DND-41 (cell line): Measurements from ENCODE around the gene RPH3AL.

Experiments
- ATAC-seq: fragments of 200-7000 bp; cut with Tn5 transposase; 3 replicates; pipeline ENCODE4 v1.9.1; 2021; ENCODE audit warnings: low read depth; ENCODE audit not compliant: insufficient read depth
- DNase-seq: peaks from one replicate; pipeline ENCODE4 v3.0.0-alpha.2; 2020
- H2AFZ ChIP-seq: 2 replicates; pipeline ENCODE4 v1.6.0; 2012; ENCODE audit warnings: low read depth, low read length
- H3K27ac ChIP-seq: 2 replicates; pipeline ENCODE4 v1.5.1; 2012; ENCODE audit warnings: low read length, inconsistent platforms
- H3K27me3 ChIP-seq: fragments of 200-600 bp; sonication (generic); 2 replicates; pipeline ENCODE4 v1.6.0; 2012; ENCODE audit warnings: low read length, mild to moderate bottlenecking, inconsistent platforms; ENCODE audit not compliant: insufficient read depth, poor library complexity
- H3K36me3 ChIP-seq: 2 replicates; pipeline ENCODE4 v1.5.1; 2012; ENCODE audit warnings: low read length, inconsistent platforms; ENCODE audit not compliant: insufficient read depth
- H3K4me1 ChIP-seq: 2 replicates; pipeline ENCODE4 v1.5.1; 2012; ENCODE audit warnings: mild to moderate bottlenecking, low read length; ENCODE audit not compliant: insufficient read depth
- H3K4me2 ChIP-seq: 2 replicates; pipeline ENCODE4 v1.6.0; 2012; ENCODE audit warnings: mild to moderate bottlenecking, moderate library complexity, low read length, inconsistent platforms; ENCODE audit not compliant: insufficient read depth
- H3K4me3 ChIP-seq, 2 experiments: fragments of 200-600 bp in 1 of 2; shearing (Covaris generic) in 1 of 2; 2 replicates each; pipeline ENCODE4 v1.5.1; 2012 to 2016; ENCODE audit warnings: inconsistent platforms in 2 of 2, low read length in 2 of 2, mild to moderate bottlenecking in 2 of 2, low read depth in 1 of 2, moderate library complexity in 1 of 2
- H3K79me2 ChIP-seq: 2 replicates; pipeline ENCODE4 v1.6.0; 2012; ENCODE audit warnings: low read length, inconsistent platforms; ENCODE audit not compliant: insufficient read depth
- H3K9ac ChIP-seq: 2 replicates; pipeline ENCODE4 v1.6.0; 2012; ENCODE audit warnings: low read depth, mild to moderate bottlenecking, inconsistent platforms, low read length, moderate library complexity
- H3K9me3 ChIP-seq: 2 replicates; pipeline ENCODE4 v1.5.1; 2012; ENCODE audit warnings: low read length, moderate library complexity, mild to moderate bottlenecking, inconsistent platforms; ENCODE audit not compliant: insufficient read depth, severe bottlenecking
- H4K20me1 ChIP-seq: 2 replicates; pipeline ENCODE4 v1.6.0; 2012; ENCODE audit warnings: low read length; ENCODE audit not compliant: insufficient read depth
- EZH2 ChIP-seq: IDR thresholded peaks from 3 replicates; pipeline ENCODE4 v1.6.1; 2012; ENCODE audit warnings: borderline replicate concordance, low read depth, mild to moderate bottlenecking, moderate library complexity, low read length, inconsistent platforms; ENCODE audit not compliant: severe bottlenecking
- TF ChIP-seq, protein P1 (sequence below): IDR thresholded peaks from 2 replicates; pipeline ENCODE4 v1.5.1; 2012; ENCODE audit warnings: borderline replicate concordance, low read length, moderate library complexity, mild to moderate bottlenecking; ENCODE audit not compliant: poor library complexity, severe bottlenecking; ENCODE audit errors: extremely low read depth

Gene RPH3AL

GRCh38 chr17:351875-352420, 659 bp downstream of the RPH3AL start:
- Histone ChIP-seq H3K4me2 (no peak overlapping the region), H3K9me3 (peaks cover 7% of the 10 kb centered on the region)
- no peak for TF ChIP-seq EZH2
- TF ChIP-seq, protein P1, sequence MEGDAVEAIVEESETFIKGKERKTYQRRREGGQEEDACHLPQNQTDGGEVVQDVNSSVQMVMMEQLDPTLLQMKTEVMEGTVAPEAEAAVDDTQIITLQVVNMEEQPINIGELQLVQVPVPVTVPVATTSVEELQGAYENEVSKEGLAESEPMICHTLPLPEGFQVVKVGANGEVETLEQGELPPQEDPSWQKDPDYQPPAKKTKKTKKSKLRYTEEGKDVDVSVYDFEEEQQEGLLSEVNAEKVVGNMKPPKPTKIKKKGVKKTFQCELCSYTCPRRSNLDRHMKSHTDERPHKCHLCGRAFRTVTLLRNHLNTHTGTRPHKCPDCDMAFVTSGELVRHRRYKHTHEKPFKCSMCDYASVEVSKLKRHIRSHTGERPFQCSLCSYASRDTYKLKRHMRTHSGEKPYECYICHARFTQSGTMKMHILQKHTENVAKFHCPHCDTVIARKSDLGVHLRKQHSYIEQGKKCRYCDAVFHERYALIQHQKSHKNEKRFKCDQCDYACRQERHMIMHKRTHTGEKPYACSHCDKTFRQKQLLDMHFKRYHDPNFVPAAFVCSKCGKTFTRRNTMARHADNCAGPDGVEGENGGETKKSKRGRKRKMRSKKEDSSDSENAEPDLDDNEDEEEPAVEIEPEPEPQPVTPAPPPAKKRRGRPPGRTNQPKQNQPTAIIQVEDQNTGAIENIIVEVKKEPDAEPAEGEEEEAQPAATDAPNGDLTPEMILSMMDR, result no peak

DNA sequence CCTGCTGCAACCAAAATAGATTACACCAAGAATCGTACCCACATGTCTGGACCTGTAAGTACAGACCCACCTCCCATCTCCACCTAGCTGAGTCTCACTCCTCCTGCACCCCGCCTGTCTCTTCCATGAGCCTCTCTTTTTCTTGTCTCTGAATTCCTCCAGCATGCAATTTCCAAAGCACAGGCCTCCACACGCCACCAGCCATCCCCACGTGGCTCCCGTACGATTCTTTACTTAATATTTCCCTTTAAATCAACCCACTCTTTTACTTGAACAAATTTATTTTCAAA, 1.2 kb downstream of the RPH3AL start:
- Histone ChIP-seq H3K79me2 (no peaks in the 10 kb centered on the region), H3K27ac (no peak overlapping the region), H3K9me3 (peaks cover 3% of the 10 kb centered on the region), H3K4me2 (no peak overlapping the region), H3K27me3 (peaks cover 5% of the 10 kb centered on the region), H3K9ac (no peak overlapping the region), H4K20me1 (no peaks in the 10 kb centered on the region), H3K4me3 (no peak overlapping the region), H2AFZ (no peak overlapping the region), H3K4me1 (no peaks in the 10 kb centered on the region), H3K36me3 (no peaks in the 10 kb centered on the region)
- no peak for TF ChIP-seq EZH2
- TF ChIP-seq, protein P1, result no peak
- ATAC-seq (no peak), DNase-seq (no peak)

More at GRCh38 chr17:351875-352420, 659 bp downstream of the RPH3AL start:
- H4K20me1 ChIP-seq, result no peaks in the 10 kb centered on the region
- H3K9ac ChIP-seq, result no peak overlapping the region
- no peak for DNase-seq
- peaks cover 5% of the 10 kb centered on the region for H3K27me3 ChIP-seq
- no peak overlapping the region for H3K4me3 ChIP-seq
- no peaks in the 10 kb centered on the region for H3K79me2 ChIP-seq
- H2AFZ ChIP-seq, result no peak overlapping the region
- no peak overlapping the region for H3K27ac ChIP-seq
- ATAC-seq, result no peak
- H3K4me1 ChIP-seq, result no peaks in the 10 kb centered on the region
- no peaks in the 10 kb centered on the region for H3K36me3 ChIP-seq

DNA sequence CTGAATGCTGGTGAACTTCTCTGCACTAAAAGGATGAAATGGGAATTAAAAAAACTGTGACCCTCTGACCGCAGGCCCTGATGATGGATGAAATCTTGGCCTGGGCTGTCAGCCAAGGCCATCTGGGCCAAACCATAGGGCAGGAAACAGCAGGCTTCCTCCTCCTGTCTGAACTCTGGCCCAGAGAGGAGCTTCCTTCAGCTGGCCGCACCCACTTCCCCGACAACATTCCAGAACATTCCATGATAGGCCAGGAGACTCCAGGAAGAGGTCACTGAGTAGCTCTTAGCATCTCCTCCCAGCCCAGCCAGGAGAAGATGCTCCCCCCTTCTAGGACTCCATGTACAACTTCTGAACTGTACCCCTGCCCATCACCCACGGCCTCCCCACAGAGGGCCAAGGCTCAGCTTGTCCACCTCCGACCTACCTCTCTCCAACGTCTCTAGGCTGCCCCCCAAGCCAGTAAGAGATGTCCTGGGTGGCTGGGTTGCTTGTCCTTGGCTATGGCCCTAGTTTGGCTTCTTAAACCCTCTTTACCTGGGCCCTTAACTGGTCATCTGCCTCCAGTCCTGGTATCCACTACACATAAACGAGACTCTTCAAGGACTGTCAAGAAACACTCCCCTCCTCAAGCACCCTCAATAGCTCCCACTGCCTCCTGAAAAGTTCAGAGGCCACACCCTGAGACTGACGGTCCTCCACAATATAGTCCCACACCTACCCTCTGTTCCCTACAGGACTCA, 1.7 kb downstream of the RPH3AL start:
- DNase-seq (no peak), ATAC-seq (no peak)
- H3K4me2 ChIP-seq, result no peak overlapping the region
- H3K36me3 ChIP-seq, result no peaks in the 10 kb centered on the region
- no peaks in the 10 kb centered on the region for H3K4me1 ChIP-seq
- H3K9ac ChIP-seq, result no peak overlapping the region
- peaks cover 5% of the 10 kb centered on the region for H3K27me3 ChIP-seq
- no peaks in the 10 kb centered on the region for H4K20me1 ChIP-seq
- H3K4me3 ChIP-seq, result no peak overlapping the region
- H3K27ac ChIP-seq, result no peak overlapping the region
- no peaks in the 10 kb centered on the region for H3K79me2 ChIP-seq
- peaks cover 3% of the 10 kb centered on the region for H3K9me3 ChIP-seq
- no peak overlapping the region for H2AFZ ChIP-seq
- no peak for TF ChIP-seq EZH2
- TF ChIP-seq, protein P1, result no peak
